COLO668 (cell line): ENCODE measurements around the gene CCDC134.
"Not testable (repeated sequence)": the region's sequence is repeated elsewhere in the genome, so short reads cannot be mapped to it uniquely, and the experiment has no call there.

Experiments used
- DNase-seq: peaks from one replicate; lab custom pipeline; 2025; ENCODE audit not compliant: unreplicated experiment; lab: John Stamatoyannopoulos, UW

CCDC134 gene

DNA sequence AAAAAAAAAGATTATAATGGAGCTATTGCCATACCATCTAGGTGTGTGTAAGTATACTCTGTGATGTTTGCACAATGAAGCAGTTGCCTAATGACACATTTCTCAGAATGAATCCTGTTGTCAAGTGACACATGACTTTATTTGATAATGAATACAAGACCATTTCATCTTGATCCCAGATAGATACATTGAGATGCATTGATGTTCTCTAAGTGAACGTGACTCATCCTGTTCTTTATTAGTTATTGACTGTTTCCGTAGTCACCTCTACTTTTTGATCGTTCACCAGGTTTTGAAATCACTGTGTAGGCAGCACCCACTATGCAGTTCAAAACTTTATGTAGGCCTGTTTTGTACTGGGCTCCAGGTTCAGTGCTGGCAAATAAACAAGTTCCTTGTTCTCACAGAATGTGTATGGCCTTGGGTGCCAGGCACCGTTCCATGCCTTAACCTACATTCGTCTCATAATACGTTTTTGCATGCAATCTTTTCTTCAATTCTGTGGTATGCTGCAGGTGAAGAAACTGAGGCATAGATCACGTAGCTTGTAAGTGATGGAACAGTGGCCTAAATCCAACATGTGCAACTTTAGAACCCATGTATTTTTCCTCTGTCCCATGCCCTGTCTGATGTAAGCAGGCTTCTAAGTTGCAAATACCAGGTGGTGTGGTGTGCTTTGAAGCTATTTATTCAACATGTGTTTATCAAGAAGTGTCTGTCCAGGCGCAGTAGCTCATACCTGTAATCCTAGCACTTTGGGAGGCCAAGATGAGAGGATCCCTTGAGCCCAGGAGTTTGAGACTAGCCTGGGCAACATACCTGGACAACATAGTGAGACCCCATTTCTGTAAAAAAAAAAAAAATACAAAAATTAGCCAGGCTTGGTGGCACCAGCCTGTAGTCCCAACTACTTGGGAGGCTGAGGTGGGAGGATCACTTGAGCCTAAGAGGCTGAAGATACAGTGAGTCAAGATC lies 42.8 kb downstream of the CCDC134 start:
- no peak for DNase-seq

DNA sequence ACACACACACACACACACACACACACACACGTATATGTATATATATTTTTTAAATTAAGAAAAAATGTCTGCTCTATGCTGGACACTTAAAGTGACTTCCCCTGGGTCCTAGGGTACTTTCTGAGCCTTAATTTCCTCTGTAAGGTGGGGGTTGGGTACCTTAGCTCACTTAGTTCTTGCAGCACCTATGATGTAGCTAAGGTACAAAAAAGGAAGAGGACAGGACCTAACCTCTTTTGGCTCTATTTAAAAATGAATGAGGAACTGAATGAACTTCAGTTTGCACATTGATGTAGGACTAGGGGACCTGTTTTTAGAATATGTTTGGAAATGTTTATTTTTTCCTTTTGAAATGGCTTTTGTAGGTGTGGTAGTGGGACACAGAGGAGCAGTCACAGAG lies 43.6 kb downstream of the CCDC134 start:
- no peak for DNase-seq

DNA sequence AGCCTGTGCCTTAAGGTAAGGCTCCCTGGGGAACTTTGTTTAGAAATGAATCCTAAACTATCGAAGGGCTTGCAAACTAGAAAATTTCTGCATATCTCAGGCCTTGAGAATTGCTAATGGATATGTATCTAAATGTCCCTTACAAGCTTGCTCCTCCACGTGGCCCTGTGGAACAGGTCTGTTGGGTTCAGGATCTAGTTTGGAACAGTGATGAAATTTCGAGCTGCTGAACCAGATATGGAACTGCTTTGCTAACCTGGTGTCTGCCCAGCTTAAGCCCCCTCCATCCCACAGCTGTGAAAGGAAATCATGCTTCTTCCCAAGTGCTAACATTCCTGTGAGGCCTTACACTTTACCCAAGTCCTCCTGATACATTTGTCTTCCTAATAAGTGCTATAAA lies 44.0 kb downstream of the CCDC134 start:
- DNase-seq: no peak

DNA sequence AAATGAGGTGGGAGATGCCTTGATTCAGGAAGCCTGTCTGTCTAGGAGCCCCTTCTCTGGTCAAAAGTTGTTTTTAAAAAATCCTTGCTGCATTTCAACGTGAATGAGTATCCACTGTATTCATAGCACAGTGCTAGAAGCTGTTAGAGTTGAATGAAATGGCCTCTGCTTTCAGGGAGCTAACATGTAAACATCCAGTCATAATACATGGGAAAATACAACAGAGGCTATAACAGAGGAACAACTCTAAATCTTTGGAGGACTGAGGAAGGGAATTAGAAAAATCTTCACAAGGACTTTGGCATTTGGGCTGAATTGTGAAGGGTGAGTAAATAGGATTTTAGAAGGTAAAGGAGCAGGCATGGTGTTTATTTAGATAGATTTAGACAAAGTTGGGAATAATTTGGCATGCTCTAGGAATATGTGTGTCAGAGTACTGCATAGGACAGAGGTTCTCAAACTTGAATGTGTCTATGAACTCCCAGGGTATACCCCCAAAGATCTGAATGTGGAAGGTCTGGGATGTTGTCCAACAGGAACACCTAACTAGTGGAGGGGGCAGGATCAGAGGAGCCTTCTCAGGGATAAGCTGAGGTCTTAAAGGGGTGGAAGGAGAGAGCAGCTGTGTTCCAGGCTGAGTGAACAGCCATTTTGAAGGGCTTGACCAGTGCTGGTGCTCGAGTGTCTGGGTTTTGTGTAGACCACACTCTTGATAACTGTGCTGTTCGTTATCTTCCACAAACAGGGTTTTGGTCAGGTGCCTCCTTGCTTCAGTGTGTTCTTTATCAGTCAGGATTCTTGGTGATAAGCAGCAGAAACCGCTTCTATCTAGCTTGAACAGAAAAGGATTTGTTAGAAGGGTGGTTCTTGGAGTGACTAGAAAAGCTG lies 45.1 kb downstream of the CCDC134 start:
- no peak for DNase-seq

DNA sequence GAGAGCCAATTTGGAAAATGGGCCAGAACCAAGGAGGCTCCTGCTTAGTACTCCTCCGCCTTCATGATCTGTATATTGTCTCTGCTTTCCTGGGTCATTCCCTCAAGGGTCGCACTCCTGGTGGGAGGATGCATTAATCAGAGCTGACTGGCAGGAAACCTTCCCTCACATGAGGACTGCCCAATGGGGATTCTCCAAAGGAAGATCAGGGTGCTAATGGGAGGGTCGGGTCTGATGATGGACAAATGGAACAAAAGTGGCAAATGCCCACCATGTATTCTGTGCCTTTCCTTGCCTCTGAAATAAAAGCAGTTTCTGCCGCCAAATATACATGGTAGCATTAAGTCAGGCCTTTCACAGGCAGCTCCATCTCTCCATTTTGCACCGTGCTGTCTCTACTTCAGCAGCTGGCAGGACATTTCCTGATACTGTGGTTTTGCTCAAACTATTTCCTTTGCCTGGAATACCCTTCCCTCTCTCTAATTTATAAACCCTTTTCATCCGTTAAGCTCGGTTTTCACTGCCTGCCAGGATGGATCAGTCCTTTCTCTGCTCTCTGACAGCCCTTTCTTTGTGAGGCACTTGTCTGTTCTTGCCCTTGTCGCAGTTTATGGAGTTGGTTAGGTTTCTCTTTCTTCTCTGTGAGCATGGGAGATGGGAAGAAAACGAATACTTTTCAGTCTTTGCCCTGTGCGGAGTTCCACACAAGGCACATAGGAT lies 45.9 kb downstream of the CCDC134 start:
- DNase-seq: no peak

DNA sequence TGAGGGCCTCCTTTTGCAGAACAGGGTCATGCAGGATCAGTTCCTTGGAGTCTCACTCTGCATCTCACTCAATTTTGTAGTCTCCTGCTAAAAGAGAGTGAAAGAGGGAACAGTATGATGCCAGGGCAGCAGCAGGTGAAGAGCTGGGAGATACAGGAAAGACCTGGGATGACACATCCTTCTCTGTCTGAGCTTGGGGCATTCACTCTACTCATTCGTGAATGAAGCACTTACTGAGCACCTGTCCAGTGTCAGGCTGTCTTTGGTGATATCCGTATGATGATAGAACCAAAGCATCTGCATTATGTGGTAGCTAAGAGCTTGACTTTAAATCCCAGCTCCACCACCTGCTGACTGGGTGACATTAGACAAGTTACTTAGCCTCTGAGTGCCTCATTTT lies 46.8 kb downstream of the CCDC134 start:
- peak; percentile 49 for DNase-seq

DNA sequence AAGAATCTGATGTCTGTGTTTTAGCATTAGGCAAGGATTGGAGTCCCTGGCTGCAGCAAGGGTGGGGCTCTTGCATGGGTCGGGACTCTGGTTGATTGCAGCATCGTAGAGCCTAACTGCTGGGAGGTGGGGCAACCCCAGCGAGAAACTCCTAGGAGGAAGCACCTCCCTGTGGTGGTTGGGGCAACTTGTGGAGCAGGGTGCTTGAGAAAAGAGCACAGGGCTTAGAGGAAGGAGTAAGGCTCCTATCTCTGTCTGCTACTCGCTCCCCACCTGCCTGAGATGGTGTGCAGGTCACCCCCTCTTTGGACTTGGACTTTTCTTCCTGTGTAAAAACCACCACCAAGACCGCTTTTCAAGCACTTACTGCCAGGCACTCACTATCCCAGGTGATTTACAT lies 48.0 kb downstream of the CCDC134 start:
- DNase-seq: no peak

DNA sequence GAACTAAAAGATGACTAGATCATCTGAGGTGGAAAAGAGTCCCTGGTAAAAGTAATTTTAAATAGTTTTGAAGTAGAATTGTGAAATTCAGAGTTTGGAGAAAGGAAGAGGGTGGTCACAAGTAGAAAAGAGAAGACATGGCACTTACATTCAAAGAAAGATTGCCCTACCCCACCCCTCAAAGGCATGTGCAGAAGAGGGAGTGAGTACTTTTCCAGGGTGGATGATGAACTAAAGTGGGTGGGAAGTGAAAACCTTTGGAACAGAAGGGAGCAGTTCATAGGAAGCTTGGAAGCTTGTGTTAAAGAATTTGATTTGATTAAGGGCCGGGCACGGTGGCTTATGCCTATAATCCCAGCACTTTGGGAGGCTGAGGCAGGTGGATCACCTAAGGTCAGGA lies 56.0 kb downstream of the CCDC134 start:
- no peak for DNase-seq

DNA sequence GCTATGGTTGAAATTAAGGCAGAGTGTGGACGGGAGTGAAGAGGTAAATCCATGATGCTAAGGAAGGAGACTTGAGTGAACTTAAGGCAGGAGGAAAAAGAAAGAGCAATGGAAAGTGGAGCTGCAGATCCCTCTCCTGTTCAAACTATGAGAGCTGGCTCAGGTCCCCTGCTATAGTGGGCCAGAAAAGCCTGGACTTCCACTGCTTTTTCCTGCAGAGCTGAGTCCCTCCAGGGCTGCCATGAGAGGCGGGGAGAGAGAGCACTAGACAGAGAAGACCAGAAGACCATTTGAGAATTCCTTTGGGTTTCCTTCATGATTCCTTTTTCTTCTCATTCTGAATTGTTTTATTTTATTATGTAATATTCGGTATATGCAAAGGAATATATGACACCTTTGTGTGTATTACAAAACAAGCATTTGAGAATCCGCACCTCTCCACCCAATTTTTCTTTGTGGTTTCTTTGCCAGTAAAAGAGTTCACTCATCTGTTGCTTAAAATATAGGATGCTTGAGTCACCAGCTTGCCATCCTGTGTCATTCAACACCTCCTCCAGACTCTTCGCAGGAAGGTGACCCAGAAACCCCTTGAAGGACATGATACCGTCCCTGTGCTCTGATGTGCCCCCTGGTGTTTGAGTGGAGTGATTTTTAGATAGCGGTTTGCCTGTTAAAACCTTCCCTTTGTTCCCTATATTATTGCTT lies 56.8 kb downstream of the CCDC134 start:
- DNase-seq: peak; percentile 30

DNA sequence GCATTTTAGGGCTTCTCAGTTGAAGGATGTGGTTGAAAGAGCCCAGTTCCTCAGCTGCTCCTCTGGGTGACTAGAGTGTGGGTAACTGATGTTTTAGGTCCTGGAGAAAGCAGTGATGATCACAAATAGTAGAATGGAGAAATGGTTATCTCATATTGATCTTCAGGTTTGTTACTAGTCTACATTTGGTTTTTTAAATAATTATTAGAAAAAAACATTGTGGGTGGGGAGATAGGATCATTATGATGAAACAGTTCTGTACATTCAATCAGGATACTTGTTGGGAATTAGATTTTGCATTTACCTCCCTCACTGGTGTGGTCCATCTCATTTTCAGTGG lies 57.4 kb downstream of the CCDC134 start:
- DNase-seq: no peak

DNA sequence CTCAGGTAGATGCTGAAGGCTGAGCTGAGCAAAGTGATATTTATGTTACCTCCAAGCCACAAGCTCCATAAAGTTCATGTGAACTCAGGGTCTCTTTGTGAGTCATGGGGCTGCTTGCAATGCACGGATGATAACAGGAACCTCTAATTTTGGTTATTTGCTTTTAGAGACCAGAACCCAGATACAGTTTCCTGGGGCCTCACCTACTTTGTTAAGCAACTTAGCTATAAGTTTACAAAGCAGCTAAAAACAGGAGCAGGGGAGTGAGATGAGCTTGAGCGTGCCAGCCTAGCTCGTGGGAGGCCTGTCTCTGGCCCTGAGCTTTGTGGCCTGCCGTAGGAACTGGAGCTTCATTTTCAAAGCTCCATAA lies 61.7 kb downstream of the CCDC134 start:
- no peak for DNase-seq

DNA sequence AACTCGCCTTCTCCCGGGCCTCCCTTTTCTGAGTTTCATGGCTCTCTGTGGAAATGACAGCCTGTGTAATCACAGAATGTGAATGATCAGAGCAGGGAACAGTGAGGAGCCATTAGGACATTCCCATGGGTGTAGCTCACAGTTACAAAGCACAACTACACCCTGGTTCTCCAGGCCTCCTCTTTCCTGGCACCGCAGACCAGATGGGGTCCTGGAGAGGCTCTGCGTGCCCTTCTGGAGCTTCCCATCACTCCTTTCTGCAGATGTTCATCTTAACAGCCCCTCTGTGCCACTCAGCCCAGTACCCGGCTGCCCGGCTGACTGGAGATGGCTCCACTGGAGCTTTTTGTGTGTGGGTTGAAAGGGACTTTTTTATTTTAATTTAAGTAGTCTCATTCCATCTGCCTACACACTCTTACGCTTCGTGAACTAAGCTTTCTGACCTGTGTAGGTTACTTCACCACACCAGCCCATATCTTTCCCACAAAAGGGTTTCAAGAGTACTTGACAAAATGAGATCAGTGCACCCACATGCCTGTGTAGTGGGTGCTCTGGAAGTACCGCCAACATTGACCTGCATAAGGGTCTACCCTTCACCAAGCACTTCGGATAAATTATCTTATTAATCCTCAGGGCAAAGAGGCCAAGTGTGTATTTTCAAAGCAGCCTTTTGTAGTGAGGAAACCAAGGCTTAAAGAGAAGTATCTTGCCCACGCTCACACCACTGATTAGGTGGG lies 62.2 kb downstream of the CCDC134 start:
- DNase-seq: no peak

DNA sequence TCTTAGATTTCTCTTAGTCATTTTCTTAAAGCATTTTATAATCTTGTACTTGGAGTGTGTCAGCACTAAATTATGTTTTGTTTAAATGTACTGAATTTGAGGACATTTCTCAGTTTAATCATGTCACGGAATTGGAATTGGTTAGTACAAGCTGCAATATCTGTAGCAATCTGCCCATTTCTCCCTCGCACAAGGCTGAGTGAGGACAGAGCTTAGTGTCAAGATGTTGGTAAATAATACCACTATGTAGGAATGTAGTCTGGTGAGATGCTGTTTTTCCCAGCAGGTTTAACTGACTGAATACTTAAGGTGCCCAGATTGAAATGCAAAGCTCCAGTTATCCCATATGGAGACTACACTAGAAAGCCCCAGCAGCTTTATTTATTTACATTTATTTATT lies 63.0 kb downstream of the CCDC134 start:
- DNase-seq: no peak

DNA sequence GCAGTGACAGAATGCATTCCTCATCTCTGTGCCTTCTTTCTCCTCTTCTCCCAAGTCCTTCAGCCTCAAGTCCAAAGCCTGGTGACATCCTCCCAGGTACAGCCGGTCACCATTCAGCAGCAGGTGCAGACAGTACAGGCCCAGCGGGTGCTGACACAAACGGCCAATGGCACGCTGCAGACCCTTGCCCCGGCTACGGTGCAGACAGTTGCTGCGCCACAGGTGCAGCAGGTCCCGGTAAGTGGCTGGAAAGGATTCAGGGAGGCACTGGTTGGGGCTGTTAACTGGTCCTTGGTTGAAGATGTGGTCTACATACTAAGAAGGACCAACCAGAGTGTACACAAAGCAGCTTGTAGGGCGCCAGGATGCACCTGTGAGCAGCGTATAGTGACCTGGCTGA lies 68.1 kb downstream of the CCDC134 start:
- no peak for DNase-seq

DNA sequence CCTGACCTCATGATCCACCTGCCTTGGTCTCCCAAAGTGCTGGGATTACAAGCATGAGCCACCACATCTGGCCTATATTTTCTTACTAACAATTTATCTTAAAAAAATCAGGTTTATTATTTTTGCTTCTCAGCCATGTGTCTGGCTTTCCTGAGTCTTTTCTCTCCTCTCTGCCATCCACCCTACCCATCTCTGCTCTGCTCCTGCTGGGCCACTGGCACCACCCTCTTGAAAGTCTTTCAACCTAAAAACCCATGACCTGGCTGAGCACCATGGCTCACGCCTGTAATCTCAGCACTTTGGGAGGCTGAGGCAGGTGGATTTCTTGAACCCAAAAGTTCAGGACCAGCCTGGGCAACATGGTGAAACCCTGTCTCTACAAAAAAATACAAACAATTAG lies 69.6 kb downstream of the CCDC134 start:
- DNase-seq: not testable (repeated sequence)

DNA sequence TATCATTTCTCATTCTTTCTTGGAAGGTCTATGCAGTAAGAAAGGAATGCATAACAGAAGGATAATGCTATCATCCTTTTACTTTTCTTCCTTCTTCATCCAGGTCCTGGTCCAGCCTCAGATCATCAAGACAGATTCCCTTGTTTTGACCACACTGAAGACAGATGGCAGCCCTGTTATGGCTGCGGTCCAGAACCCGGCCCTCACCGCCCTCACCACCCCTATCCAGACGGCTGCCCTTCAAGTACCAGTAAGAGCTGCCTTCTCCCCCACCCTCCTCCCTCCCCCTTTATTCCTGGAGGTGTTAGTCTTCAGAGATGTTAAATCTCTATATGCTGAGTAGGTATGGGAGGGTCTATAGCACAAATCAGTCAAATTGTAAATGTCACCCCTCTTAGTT lies 70.3 kb downstream of the CCDC134 start:
- no peak for DNase-seq

DNA sequence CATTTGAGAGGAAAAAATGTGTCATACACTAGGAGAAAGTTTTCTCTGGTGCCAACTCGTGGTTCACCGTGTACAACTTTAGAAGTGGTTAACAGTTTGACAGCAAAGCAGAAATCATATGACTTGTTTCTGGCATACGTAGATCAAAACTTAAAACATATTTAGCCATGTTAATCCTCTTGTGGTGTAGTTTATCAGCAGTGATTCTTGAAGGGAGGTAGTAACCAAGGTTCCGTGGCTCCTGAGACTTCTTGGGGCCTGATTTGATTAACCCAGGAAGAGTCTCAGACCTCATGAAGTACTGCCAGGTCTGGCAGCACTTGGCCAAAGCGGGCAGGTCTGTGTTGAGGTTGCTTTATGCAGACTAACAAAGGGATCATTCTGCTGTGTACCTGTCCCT lies 72.9 kb downstream of the CCDC134 start:
- no peak for DNase-seq

DNA sequence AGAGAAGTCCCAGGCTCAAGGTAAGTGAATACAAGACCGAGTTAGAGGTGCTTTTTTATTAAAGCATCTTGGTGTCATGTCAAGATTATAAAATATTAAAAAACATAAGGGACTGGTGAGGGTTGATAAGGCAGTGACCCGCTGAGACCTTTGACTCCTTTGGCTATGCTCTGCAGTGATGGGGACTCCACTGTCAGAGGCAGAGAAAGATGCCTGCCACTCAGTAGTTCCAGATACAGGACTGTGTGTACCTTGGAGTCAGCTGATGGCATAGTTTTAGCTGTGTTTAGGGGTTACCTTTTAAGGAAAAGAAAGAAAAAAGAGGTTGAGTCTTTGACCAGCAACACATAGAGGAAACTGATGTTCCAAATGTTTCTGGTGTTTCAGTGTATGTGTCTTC lies 73.6 kb downstream of the CCDC134 start:
- no peak for DNase-seq

DNA sequence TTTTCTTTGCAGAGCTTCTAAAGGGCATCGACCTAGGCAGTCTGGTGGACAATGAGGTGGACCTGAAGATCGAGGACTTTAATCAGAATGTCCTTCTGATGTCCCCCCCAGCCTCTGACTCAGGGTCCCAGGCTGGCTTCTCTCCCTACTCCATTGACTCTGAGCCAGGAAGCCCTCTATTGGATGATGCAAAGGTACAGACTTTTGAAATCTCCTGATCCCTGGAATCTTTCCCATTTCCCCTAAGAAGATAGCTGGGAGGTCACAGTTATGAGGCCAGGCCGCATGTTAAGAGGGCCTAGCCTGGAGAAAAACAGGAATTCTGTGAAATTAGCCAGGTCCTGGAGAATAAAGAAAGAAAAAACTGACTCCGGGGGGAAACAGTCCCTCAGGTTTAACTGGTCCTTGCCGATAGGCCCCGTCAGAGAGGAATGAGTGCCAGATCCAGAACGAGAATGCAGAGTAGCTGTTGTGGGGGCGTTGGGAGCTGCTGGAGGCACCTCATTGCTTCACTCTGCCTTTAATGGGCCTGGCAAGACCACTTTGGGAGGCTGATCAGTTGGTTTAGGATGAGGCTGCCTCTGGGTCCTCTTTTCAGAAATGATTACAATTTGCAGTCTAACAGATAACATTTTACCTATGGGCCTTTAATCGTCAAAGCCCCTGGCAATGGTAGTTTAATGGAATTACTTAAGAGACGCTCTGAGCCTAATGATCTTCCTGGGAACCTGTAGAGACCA lies 75.2 kb downstream of the CCDC134 start:
- DNase-seq: no peak
